Measurements from ENCODE around the gene MKKS.

The MKKS gene

GRCh38 chr20:10433623-10434466 lies at the start of gene MKKS:
MKKS (minus strand) TSS chr20:10434222; CDS start chr20:10413514, 20,708 bp downstream.
- peak; percentile 90 for DNase-seq

GRCh38 chr20:10483691-10484090 lies 49.7 kb upstream of the MKKS start:
- no peak for DNase-seq

DNA sequence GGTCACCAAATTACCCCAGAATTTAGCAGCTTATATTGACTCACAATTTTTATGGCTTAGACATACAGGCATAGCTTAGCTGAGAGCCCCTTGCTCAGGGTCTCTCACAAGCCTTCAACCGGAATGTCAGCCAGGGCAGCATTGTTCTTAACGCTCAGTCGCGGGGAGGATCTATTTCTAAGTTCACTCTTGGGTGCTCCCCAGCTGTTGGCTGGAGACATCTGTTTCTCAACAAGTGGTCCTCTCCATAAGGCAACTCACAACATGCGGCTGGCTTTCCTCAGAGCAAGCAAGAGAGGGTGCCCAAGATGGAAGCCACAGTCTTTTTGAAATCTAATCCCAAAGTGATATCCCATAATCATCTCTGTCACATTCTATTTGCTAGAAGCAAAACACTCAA lies 47.7 kb upstream of the MKKS start:
- DNase-seq, result no peak

- no peak for DNase-seq
These were observed 44.9 kb upstream of the MKKS start for GRCh38 chr20:10478930-10479329.

DNA sequence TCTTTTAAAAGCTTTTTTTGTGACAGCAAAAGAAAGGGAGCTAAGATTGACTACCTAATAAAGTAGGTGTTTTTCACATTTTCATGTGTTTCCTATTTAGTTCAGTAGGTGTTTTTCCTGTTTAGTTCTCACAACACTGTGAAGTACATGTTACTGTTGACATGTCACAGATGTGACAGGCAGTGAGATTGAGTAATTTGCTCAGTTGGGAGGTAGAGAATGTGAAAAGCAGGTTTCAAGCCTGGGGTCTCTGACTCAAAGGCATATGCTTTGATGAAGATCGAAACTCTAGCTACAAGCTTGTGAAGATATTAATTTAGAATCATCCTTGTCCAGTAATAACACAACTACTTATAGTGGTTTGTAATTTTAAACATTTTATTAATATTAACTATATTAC lies 44.2 kb upstream of the MKKS start:
- no peak for DNase-seq

DNA sequence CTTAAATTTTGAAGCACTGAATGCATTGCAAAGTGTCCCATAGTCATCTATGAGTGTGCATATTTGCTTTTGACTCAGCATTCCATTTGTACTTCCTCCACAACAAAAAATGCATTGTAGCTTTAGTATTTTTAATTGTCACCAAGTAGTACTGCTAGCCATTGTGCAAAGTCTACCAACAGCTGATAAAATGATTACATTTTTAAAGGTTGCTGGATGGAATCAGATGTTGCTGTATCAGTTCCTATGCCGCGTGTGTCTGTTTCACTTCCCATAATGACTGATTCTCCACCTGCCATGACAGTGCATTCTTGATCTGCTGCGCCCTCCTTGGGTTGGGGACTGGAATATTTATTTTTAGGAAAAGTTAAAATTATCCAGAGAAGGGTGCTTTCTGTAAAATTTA lies 42.3 kb upstream of the MKKS start:
- DNase-seq, result no peak

DNA sequence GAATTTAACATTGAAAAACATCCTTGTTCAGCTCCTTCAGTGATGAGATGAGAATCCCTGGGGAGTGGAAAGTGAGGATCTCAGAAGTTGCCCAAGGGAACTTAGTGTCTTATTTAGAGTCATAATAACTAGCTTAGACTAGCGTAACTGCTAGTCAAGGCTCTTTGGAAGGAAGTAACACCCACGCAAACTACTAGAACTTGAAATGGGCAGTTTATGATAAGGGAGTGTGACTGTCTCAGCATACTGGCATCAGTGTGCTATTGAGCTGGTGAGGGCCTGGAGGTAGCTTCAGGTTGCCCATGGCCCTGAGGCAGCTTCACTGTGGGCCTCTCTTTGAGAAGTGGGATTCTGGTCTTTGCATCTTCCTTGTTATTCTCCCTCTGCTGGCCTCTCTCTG lies 41.2 kb upstream of the MKKS start:
- DNase-seq, result no peak

DNA sequence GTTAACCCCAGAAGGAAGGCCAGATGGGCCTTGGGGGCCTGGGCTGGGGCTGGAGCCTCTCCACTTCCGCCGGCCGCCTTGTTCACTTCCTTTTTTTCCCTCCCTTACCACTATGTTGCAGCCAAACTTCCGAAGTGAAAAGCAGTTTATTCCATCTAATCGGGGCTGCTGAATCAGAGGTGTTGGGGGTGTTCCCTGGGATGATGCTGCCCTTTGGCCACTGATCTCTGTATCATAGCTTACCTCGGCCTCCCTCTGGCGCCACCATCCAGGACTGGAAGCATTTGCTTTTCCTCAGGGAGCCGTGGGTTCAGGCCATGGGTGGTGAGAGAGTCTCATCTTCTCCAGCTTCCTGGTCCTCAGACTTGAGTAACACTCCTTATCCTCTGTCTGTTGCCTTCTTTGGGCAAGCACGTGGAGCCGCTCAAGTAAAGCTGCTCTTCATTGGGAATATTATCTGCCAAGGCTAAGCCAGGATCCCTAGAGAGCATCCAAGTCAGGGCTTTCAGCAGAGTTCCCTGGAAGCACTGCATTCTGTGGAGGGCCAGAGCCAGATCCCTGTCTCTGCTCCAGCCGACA lies 40.7 kb upstream of the MKKS start:
- no peak for DNase-seq

GRCh38 chr20:10472871-10473270 lies 38.8 kb upstream of the MKKS start:
- no peak for DNase-seq

DNA sequence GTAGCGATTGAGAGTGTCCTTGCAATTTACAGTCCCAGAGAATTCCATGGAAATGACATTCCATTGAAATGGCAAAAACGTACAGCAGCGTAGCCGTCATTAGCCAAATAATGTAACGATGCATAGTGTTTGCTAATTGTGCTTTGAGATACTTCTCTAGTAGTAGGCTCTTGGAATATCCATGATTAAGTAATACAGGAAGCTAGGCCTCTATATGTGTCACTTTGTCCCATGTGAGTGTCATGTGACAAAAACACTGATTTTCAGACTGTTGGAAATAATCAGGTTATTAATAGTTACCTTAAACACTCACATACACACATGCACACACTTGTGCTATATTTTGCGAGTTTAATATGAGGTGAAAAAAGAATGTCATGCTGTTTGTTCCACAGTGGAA lies 36.3 kb upstream of the MKKS start:
- no peak for DNase-seq

GRCh38 chr20:10469599-10469998 lies 35.6 kb upstream of the MKKS start:
- DNase-seq, result peak; percentile 84

GRCh38 chr20:10469056-10469455 lies 35.0 kb upstream of the MKKS start:
- DNase-seq, result no peak

DNA sequence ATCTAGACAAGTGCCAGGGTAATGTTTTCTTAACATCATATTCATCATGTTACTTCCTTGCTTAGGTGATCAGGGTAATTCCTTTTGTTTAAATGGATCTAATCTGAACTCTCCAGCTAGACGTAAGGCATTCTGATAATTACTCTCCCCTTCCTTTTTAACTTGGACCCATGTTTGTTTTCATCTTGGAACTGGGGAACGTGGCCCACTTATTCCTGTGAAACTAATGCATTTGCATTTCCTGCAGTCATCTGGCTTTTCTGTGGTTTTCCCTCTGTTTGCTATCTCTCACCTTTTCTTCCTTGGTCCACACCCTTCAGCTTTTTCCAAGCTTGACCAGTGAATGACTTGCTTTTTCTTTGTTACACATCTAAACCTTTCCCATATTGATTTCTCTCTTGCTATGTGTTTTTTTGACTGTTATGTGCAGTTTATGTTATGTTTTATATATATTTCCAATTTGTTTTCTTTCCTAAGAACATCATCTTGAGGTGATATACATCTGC lies 34.4 kb upstream of the MKKS start:
- DNase-seq, result no peak

DNA sequence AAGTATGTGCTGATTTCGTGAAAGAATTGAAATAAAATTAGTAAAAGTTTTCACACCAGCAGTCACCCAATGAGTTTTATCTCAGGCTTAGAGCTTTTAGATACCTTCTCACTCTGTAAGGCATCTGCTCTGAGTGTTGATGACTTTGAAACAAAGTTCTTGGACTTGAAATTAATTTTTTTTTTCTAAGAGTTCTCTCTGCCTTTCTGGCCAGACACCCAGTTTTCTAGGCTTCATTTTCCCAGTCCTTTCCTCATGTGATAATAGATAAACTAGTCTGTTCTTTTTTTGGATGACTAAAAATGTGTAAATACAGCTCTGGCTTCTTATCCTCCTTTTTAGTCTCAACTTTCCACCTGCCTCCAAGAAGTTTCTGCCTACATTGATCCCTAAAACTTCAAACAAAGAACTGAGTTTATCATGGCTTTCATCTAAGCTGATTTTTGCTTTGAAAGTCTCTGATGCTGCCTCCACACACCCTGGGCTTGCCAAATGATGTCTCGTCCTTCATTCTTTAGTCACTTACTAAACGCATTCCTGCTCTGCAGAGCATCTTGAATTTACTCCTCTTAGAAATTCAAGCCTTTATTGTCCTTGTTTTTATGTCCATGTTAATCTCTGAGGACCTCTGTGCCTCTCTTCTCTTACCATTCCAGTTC lies 33.8 kb upstream of the MKKS start:
- no peak for DNase-seq

GRCh38 chr20:10466855-10467254 lies 32.8 kb upstream of the MKKS start:
- DNase-seq, result no peak

GRCh38 chr20:10466325-10466724 lies 32.3 kb upstream of the MKKS start:
- no peak for DNase-seq

DNA sequence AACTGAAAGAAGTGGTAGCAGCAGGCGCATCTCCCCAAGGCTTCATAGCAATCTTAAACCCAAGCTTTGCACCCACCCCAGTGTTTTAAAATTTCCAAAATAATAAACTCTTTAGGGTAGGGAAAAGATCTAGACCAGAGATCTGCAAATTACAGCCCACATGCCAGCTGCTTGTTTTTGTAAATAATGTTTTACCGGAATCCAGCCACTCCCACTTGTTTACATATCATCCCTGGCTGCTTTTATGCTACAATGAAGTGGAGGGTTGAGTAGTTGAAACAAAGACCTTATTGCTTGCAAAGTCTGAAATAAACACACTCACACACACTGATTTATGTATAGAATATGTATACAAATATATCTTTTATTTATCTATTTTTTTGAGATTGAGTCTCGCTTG lies 31.1 kb upstream of the MKKS start:
- no peak for DNase-seq

- no peak for DNase-seq
These were observed 29.6 kb upstream of the MKKS start for GRCh38 chr20:10463622-10464021.

GRCh38 chr20:10462516-10462915 lies 28.5 kb upstream of the MKKS start:
- DNase-seq, result no peak

DNA sequence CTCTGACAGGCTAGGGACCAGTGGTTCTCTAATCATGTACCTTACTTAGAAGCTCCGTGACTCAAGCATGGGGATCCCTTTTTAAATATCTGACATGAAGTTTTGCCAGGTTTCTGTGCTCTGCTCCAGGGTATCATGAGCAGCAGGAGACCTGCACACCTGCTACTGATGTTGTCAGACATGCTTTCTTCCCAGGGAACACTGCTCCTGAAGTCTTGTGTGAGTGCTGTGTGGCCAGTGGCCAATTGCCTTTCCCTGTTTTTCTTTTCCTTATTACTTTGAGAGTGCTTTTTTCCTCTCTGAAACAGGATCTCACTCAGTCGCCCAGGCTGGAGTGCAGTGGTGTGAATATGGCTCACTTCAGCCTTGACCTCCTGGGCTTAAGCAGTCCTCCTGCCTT lies 27.5 kb upstream of the MKKS start:
- DNase-seq, result no peak

- no peak for DNase-seq
These were observed 20.2 kb upstream of the MKKS start for GRCh38 chr20:10454151-10454750.

- peak; percentile 16 for DNase-seq
These were observed 19.2 kb upstream of the MKKS start for GRCh38 chr20:10453241-10453640.

DNA sequence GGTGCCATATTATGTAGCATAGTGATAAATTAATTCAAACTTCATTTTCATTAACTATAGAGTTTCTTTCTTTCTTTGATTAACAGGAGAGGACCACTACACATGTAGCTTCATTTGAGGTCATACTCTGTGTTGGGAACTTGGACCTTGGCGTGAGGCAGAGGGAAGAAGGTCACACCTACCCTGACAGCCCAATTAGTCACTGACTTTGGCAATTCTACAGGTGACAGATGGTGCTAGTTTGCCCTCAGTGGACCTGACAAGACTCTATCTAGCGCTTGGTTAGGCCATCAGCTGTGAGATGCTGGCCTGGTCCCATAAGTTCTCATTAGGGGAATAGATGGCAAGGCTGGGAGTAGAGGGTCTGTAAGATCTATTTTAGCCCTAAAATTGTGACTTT lies 15.2 kb upstream of the MKKS start:
- no peak for DNase-seq
